Parathyroid adenoma (tissue), 2 donors: Measurements from ENCODE around the gene KIDINS220.

Experiments used
- H2AFZ ChIP-seq: fragments of 300-600 bp; sonication (generic); one replicate; pipeline ENCODE4 v1.7.0; 2017; ENCODE audit warnings: antibody characterized with exemption, mild to moderate bottlenecking
- H3K27ac ChIP-seq: fragments of 300-600 bp; sonication (generic); one replicate; pipeline ENCODE4 v1.7.0; 2017
- H3K27me3 ChIP-seq: fragments of 300-600 bp; sonication (generic); one replicate; pipeline ENCODE4 v1.7.0; 2017; ENCODE audit warnings: low read length; ENCODE audit not compliant: control insufficient read depth, insufficient read depth
- H3K36me3 ChIP-seq: fragments of 300-600 bp; sonication (generic); one replicate; pipeline ENCODE4 v1.7.0; 2017; ENCODE audit warnings: low read length; ENCODE audit not compliant: control insufficient read depth, insufficient read depth
- H3K4me1 ChIP-seq: fragments of 300-600 bp; sonication (generic); one replicate; pipeline ENCODE4 v1.7.0; 2017; ENCODE audit warnings: control low read depth
- H3K4me2 ChIP-seq: fragments of 300-600 bp; sonication (generic); one replicate; pipeline ENCODE4 v1.7.0; 2017; ENCODE audit warnings: low read length
- H3K4me3 ChIP-seq: fragments of 300-600 bp; sonication (generic); one replicate; pipeline ENCODE4 v1.7.0; 2017; ENCODE audit warnings: low read depth, low read length
- H3K79me2 ChIP-seq: fragments of 300-600 bp; sonication (generic); one replicate; pipeline ENCODE4 v1.7.0; 2017; ENCODE audit warnings: control low read depth
- H3K9ac ChIP-seq: fragments of 300-600 bp; sonication (generic); one replicate; pipeline ENCODE4 v1.7.0; 2017; ENCODE audit warnings: mild to moderate bottlenecking
- H3K9me3 ChIP-seq: fragments of 300-600 bp; sonication (generic); one replicate; pipeline ENCODE4 v1.7.0; 2017; ENCODE audit warnings: low read length; ENCODE audit not compliant: control insufficient read depth
- TF ChIP-seq, protein P1 (sequence below): fragments of 300-600 bp; sonication (generic); IDR thresholded peaks from one replicate; pipeline ENCODE4 v1.7.0; 2017; ENCODE audit warnings: antibody characterized with exemption, mild to moderate bottlenecking
- donor health status: primary hyperparathyroidism.

The KIDINS220 gene

DNA sequence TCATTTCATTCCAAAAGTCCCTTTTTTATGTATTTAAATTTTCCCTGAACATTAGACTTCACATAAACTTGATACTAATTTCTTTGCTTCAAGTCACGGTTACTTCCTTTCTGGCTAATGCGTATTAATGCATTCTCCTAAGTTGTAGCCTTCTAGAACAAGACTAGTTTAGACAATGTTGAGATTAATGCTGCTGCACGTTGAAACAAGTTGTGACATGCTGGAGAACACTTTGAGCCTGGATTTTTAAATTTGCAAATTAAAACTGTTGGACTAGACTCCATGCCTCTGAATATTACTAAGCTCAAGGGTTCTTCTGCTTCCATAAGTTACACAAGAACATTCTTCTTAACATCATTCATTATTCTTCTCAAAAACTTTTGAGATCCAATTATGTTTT is 126.5 kb downstream of the KIDINS220 start:
- Histone ChIP-seq H3K9me3 (no peaks in the 10 kb centered on the region), H3K79me2 (no peaks in the 10 kb centered on the region), H3K4me3 (no peak overlapping the region), H3K4me1 (no peaks in the 10 kb centered on the region), H3K36me3 (no peaks in the 10 kb centered on the region), H3K27me3 (no peaks in the 10 kb centered on the region), H3K9ac (no peak overlapping the region), H3K4me2 (no peak overlapping the region), H2AFZ (no peak overlapping the region), H3K27ac (no peak overlapping the region)
- TF ChIP-seq, protein P1, sequence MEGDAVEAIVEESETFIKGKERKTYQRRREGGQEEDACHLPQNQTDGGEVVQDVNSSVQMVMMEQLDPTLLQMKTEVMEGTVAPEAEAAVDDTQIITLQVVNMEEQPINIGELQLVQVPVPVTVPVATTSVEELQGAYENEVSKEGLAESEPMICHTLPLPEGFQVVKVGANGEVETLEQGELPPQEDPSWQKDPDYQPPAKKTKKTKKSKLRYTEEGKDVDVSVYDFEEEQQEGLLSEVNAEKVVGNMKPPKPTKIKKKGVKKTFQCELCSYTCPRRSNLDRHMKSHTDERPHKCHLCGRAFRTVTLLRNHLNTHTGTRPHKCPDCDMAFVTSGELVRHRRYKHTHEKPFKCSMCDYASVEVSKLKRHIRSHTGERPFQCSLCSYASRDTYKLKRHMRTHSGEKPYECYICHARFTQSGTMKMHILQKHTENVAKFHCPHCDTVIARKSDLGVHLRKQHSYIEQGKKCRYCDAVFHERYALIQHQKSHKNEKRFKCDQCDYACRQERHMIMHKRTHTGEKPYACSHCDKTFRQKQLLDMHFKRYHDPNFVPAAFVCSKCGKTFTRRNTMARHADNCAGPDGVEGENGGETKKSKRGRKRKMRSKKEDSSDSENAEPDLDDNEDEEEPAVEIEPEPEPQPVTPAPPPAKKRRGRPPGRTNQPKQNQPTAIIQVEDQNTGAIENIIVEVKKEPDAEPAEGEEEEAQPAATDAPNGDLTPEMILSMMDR = no peak

DNA sequence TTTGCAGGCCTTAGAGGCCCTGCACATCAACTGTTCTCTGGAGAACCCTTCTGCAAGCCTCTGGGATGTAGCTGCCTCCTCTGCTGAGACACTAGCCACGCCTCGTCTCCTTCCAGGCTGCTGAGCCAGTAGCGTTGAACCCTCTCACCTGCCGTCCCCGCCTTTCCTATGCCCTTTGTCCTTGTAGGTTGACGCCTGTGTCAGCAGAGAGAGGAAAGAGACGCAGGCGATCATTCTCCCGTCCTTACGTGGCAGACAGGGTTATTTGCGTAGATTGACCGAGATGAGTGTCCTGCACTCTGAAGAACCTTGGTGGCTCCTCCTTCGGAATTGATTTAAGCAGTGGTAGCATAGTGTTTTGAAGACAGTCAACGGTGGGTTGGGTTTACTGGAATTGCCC is 127.8 kb downstream of the KIDINS220 start:
- H3K9me3 ChIP-seq = no peaks in the 10 kb centered on the region
- no peak overlapping the region for H3K4me3 ChIP-seq
- H3K27me3 ChIP-seq = no peaks in the 10 kb centered on the region
- no peaks in the 10 kb centered on the region for H3K36me3 ChIP-seq
- H2AFZ ChIP-seq = no peak overlapping the region
- TF ChIP-seq, protein P1 = no peak
- no peak overlapping the region for H3K9ac ChIP-seq
- H3K27ac ChIP-seq = no peak overlapping the region
- H3K4me1 ChIP-seq = no peaks in the 10 kb centered on the region
- H3K79me2 ChIP-seq = no peaks in the 10 kb centered on the region
- H3K4me2 ChIP-seq = no peak overlapping the region

DNA sequence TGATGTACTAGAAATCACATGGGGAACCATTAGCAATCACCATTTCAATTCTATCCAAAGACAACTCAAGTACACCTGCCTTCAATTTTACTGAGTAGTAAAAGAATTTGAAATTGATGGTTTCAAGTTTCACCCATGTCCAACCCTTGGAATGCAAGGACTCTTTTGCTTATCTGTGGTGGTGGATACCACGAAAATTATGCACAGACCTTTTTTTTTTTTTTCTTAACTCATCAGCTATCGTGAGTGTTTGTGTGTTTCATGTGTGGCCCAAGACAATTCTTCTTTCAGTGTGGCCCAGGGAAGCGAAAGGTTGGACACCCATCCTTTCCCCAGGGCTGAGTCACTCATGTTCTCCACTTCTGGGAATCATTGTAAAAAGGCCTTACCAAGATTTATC is 132.5 kb downstream of the KIDINS220 start:
- no peaks in the 10 kb centered on the region for H3K36me3 ChIP-seq
- no peaks in the 10 kb centered on the region for H3K27me3 ChIP-seq
- no peak overlapping the region for H3K4me3 ChIP-seq
- no peaks in the 10 kb centered on the region for H3K4me1 ChIP-seq
- H3K9me3 ChIP-seq = no peaks in the 10 kb centered on the region
- H3K27ac ChIP-seq = no peak overlapping the region
- H3K79me2 ChIP-seq = no peaks in the 10 kb centered on the region
- H2AFZ ChIP-seq = no peak overlapping the region
- H3K4me2 ChIP-seq = no peak overlapping the region
- TF ChIP-seq, protein P1 = no peak
- H3K9ac ChIP-seq = no peak overlapping the region

DNA sequence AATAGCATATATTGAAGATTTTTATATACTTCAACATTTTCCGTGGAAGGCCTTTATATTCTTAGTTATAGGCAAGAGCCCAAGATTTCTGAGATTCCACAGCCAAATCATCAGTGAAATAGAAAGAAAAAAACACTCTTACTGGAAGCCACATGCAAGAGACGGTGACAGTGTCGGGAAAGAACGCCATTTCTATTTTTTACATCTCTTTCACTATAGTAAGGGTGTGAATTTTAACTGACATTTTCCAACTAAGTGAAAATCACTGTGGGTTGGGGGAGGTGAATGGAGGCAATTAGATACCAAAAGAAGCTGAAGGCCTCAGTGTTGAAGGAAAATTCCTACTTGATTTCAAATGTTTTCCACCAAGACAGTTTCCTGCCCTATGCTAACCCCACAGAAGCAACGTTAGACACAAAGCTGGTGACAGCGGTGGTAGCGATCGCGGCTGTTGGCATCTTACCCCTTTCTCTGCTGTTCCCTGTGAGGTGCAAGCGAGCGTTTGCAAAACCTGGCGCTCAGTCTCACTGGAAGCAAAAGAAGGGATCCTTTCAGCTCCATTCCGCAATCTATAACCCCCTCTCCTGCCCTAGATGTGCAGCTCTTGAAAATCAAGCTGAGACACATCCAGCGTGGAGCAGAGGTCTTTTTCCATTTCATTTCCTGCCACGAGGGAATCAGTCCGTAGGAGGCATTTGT is 135.6 kb downstream of the KIDINS220 start:
- Histone ChIP-seq H3K36me3 (no peaks in the 10 kb centered on the region), H3K9ac (no peak overlapping the region), H3K4me3 (no peak overlapping the region), H3K4me2 (no peak overlapping the region), H3K27ac (no peak overlapping the region), H3K4me1 (no peaks in the 10 kb centered on the region), H3K9me3 (no peaks in the 10 kb centered on the region), H2AFZ (no peak overlapping the region), H3K79me2 (no peaks in the 10 kb centered on the region), H3K27me3 (no peaks in the 10 kb centered on the region)
- TF ChIP-seq, protein P1 = no peak

DNA sequence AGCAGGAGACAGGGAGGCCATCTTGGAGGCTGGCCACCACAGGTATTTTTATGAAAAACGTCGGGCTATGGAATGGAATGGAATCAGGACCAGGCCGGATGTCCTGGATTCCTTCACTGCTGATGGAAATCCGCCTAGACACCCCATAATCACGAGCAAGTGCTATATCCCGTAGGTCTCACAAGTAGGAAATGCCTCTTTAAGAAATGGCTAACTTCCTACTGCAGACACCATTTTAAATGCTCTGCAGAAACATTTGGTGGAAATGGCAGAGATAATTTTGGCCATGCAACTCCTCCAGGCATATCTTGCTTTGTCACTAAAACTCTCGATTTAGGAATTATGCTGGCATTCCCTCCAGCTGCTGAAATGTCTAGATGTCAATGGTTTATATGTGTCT is 137.6 kb downstream of the KIDINS220 start:
- H3K36me3 ChIP-seq = no peaks in the 10 kb centered on the region
- no peak overlapping the region for H3K27ac ChIP-seq
- TF ChIP-seq, protein P1 = no peak
- no peak overlapping the region for H3K9ac ChIP-seq
- H3K4me3 ChIP-seq = no peak overlapping the region
- no peaks in the 10 kb centered on the region for H3K4me1 ChIP-seq
- H3K79me2 ChIP-seq = no peaks in the 10 kb centered on the region
- no peak overlapping the region for H3K4me2 ChIP-seq
- no peak overlapping the region for H2AFZ ChIP-seq
- no peaks in the 10 kb centered on the region for H3K27me3 ChIP-seq
- no peaks in the 10 kb centered on the region for H3K9me3 ChIP-seq
